ENCODE data around the gene IFT57.
"Not testable (repeated sequence)": the region's sequence is repeated elsewhere in the genome, so short reads cannot be mapped to it uniquely, and the experiment has no call there.

The IFT57 gene

GRCh38 chr3:108157273-108157672 is 65.0 kb downstream of the IFT57 start:
- TF ChIP-seq, protein P1, sequence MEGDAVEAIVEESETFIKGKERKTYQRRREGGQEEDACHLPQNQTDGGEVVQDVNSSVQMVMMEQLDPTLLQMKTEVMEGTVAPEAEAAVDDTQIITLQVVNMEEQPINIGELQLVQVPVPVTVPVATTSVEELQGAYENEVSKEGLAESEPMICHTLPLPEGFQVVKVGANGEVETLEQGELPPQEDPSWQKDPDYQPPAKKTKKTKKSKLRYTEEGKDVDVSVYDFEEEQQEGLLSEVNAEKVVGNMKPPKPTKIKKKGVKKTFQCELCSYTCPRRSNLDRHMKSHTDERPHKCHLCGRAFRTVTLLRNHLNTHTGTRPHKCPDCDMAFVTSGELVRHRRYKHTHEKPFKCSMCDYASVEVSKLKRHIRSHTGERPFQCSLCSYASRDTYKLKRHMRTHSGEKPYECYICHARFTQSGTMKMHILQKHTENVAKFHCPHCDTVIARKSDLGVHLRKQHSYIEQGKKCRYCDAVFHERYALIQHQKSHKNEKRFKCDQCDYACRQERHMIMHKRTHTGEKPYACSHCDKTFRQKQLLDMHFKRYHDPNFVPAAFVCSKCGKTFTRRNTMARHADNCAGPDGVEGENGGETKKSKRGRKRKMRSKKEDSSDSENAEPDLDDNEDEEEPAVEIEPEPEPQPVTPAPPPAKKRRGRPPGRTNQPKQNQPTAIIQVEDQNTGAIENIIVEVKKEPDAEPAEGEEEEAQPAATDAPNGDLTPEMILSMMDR (conservative IDR thresholded peaks at IDR 0.05; ENCODE audit: low read depth, low read length), result no peak
- no peak for DNase-seq (ENCODE audit: low read depth)
- no peak overlapping the region for H3K4me3 ChIP-seq (ENCODE audit: low read depth, low read length)

DNA sequence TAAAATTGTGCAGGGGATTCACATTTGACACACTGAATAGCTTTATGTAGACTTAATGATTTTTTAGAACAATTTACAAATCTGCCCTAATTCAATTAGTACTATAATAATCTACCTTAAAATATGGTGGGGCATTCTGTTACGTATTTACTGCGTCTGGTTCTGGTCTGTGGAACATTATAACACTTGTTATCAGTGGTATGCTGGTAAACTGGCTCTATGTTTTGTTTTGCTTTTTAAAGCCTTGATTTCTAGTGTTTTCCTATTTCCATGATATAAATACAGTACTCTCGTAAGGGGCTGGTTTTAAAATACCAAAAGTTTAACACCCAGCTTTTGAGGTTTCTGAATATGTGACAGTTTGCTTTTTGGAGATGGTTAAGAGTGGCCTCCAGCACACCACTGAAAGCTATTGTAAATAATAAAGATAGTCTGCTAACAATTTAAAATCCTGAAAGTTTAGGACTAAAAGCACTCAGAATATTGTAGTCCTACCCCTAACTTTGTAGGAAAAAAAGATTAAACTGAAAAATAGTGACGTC is 65.8 kb downstream of the IFT57 start:
- DNase-seq (ENCODE audit: low read depth), result no peak
- TF ChIP-seq, protein P1 (conservative IDR thresholded peaks at IDR 0.05; ENCODE audit: low read depth, low read length), result no peak
- H3K4me3 ChIP-seq (ENCODE audit: low read depth, low read length), result no peak overlapping the region

- not testable (repeated sequence) for H3K4me3 ChIP-seq (ENCODE audit: low read depth, low read length); DNase-seq (ENCODE audit: low read depth)
These were observed 66.6 kb downstream of the IFT57 start for GRCh38 chr3:108155642-108156041.

DNA sequence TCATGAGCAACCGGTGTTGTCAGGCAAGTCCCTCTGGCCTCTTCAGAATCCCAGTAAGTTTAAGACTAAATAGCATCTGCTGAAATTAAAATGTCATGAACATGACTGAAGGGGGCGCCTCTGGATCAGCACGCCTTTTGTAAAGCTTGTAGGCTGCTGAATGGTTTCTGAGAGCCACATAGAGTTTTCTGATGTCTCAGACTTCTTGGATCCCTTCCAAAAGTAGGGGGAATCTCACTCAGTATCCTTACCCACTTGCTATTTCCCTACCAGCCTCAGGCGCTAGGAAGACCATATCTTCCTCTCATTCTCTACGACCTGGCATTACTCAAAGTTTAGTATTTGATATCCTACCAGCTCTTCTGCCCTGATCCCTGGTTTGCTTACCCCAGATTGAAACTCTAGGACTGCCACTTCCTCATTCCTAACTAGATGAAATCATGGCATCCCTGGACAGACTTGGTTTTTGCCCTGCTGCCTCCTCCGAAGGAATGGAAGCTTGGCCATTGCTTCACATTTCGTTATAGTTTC is 68.7 kb downstream of the IFT57 start:
- no peak overlapping the region for H3K4me3 ChIP-seq (ENCODE audit: low read depth, low read length)
- peak; percentile 90 for DNase-seq (ENCODE audit: low read depth)
- TF ChIP-seq, protein P1 (conservative IDR thresholded peaks at IDR 0.05; ENCODE audit: low read depth, low read length), result peak; percentile 76

- no peak for DNase-seq (ENCODE audit: low read depth)
- H3K4me3 ChIP-seq (ENCODE audit: low read depth, low read length), result no peak overlapping the region
- TF ChIP-seq, protein P1 (conservative IDR thresholded peaks at IDR 0.05; ENCODE audit: low read depth, low read length), result no peak
These were observed 70.0 kb downstream of the IFT57 start for GRCh38 chr3:108152274-108152673.

DNA sequence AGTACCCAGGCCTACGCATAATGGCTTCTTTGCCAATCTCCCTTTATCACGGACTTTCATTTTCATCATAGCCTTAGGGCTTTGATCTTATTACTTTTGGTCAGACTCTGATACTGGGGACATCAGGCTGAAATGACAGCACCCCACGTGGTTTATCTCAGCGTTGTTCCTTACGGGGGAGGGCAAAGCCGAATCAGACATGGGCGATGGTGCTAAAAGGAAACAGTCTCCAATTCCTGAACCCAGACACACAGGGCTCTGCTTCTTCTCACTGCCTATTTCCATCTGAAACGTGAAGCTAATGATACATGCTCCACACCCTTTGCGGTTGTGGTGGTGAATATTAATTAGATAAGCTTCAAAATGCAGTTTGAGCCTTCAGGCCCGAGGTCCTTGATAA is 72.0 kb downstream of the IFT57 start:
- H3K4me3 ChIP-seq (ENCODE audit: low read depth, low read length), result no peak overlapping the region
- DNase-seq (ENCODE audit: low read depth), result no peak
- TF ChIP-seq, protein P1 (conservative IDR thresholded peaks at IDR 0.05; ENCODE audit: low read depth, low read length), result no peak

GRCh38 chr3:108146139-108146538 is 76.1 kb downstream of the IFT57 start:
- TF ChIP-seq, protein P1 (conservative IDR thresholded peaks at IDR 0.05; ENCODE audit: low read depth, low read length), result no peak
- H3K4me3 ChIP-seq (ENCODE audit: low read depth, low read length), result no peak overlapping the region
- DNase-seq (ENCODE audit: low read depth), result no peak
